Measurements from ENCODE around the gene POMT1.

- TF ChIP-seq POLR2A (IDR thresholded peaks at IDR 0.05) = no peak
- TF ChIP-seq, protein P1, sequence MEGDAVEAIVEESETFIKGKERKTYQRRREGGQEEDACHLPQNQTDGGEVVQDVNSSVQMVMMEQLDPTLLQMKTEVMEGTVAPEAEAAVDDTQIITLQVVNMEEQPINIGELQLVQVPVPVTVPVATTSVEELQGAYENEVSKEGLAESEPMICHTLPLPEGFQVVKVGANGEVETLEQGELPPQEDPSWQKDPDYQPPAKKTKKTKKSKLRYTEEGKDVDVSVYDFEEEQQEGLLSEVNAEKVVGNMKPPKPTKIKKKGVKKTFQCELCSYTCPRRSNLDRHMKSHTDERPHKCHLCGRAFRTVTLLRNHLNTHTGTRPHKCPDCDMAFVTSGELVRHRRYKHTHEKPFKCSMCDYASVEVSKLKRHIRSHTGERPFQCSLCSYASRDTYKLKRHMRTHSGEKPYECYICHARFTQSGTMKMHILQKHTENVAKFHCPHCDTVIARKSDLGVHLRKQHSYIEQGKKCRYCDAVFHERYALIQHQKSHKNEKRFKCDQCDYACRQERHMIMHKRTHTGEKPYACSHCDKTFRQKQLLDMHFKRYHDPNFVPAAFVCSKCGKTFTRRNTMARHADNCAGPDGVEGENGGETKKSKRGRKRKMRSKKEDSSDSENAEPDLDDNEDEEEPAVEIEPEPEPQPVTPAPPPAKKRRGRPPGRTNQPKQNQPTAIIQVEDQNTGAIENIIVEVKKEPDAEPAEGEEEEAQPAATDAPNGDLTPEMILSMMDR (IDR thresholded peaks at IDR 0.05) = no peak
Measured at GRCh38 chr9:131485206-131485605, 17.5 kb upstream of the POMT1 start.

All from upper lobe of left lung (tissue), 4 donors.